Metanephros (tissue), 2 donors: ENCODE measurements around the gene HLCS. TPM values are rescaled to one million over a fixed set of nuclear protein-coding genes. Genes with fewer than 3 reads are reported as not detected.

Experiments used
- small RNA-seq: library from RNA; depleted of rRNA; stranded (forward); fragments of <200 nt; gene quantifications from one replicate; pipeline ENCODE3, GENCODE V24; 2014; ENCODE audit warnings: low replicate concordance
- total RNA-seq: library from RNA; depleted of rRNA; stranded (reverse); fragments of >200 nt; gene quantifications from one replicate; pipeline ENCODE4 v1.2.3, GENCODE V29; 2014

HLCS gene
- total RNA-seq: 21.9 TPM

DNA sequence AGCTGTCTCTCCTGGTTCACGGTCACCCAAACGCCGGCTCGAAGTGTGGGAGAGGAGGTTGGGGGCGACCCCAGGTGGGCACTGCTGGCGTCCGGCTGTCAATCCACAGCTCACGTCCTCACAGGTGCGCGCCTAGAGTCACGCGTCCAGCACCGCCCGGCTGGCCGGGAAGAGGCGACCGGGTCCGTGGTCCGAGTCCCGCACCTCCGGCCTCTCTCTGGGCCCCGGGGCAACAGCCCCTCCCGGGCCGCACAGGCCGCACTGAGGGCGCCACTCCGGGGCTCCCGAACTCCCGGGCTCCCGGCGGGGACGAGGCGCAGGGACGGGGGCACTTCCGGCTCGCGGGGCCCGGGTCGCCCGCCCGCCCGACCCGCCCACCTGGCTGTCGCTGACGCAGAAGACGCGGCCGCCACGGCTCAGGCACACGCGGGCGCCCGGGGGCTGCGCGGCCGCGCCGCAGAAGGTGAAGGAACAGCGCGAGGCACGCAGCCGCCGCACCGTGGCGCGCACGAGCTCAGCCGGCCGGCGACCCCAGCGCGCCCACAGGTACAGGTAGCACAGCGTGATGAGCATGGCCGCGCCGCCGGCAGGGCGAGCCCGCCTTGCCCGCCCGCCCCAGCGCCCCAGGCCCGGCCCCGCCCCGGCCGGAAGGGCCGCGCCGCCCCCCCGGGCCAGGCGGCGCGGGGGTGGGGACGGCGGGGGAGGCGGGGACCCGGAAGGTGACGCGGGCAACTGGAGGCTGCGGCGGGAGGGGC is at the start of gene HLCS:
Gene HLCS (minus strand): TSS at position 604 of the 755 bp plus-strand sequence. CDS start 31 bp downstream, at position 573.

DNA sequence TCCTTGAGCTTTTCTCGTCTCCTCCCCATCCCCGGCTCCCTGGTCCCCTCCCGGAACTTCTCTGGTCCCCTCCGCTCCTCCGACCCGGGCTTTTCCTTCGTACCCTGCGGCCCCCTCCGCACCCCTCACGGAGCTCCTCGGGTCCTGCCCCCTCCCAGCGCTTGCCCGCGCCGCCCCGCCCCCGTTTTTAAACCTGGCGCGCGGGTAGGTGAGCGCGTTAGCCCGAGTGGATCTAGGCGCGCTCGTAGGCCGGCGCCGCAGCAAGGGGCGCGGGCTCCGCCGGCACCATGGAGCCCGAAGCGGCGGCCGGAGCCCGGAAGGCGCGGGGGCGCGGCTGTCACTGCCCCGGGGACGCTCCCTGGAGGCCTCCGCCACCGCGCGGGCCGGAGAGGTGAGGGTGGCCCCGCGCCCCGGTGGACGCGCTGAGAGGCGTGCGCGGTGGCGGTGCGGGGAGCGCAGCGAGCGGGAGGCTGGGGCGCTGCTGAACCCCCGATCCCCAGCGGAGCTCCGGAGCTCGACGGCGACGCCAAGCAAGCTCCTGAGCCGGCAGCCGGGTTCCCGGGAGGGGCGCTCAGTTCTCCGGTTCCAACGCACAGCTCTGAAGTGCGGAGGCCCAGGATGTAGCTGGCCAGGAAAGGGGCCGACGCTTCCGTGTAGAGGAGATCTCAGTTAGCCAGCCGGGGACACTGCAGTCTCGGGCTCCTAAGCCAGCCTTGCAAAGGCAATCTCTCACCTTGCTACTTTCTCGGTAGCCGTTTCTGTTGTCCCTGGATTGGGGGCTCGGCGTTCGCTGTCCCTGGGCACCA is 40.2 kb upstream of the HLCS start, which contains the start of gene RIPPLY3:
Gene RIPPLY3 (plus strand): TSS at position 217 of the 806 bp plus-strand sequence. CDS start 71 bp downstream, at position 288.

Small RNA genes lying within 50 kb of the gene (small RNA-seq; reads per million reads assigned to genes)
- gene RF00019 (not detected), gene RNA5SP491 (not detected)

Other genes with a start within 250 kb of the HLCS start
- gene RIPPLY3, start 40.0 kb upstream of the HLCS start, total RNA-seq: 0.99 TPM
- 20.6 TPM for gene PIGP, start 106.4 kb upstream of the HLCS start, total RNA-seq
- 230 TPM for gene TTC3, start 106.6 kb upstream of the HLCS start, total RNA-seq